HL-60 (cell line): ENCODE measurements around the gene OR2T8.

Experiments
- DNase-seq, 2 experiments: peaks; one replicate each; pipeline ENCODE4 v3.0.0-alpha.2; 2010 to 2020; ENCODE audit warnings: low read depth in 1 of 2, low spot score in 1 of 2
- H3K27ac ChIP-seq: fragments of 250-450 bp; sonication (Bioruptor Pico); replicated peaks from 2 replicates; pipeline ENCODE4 v1.5.1; 2020; ENCODE audit warnings: mild to moderate bottlenecking, moderate library complexity
- H3K27me3 ChIP-seq: fragments of 250-450 bp; sonication (Bioruptor Pico); 2 replicates; pipeline ENCODE4 v1.5.1; 2021; ENCODE audit warnings: mild to moderate bottlenecking, moderate library complexity; ENCODE audit not compliant: insufficient read depth, poor library complexity, severe bottlenecking
- H3K4me3 ChIP-seq: replicated peaks from 2 replicates; pipeline ENCODE4 v1.5.1; 2011; ENCODE audit warnings: mild to moderate bottlenecking, control low read depth, low read length; ENCODE audit not compliant: insufficient read depth
- CTCF ChIP-seq: IDR thresholded peaks from one replicate; pipeline ENCODE4 v1.5.1; 2011; ENCODE audit warnings: low read length, control low read depth, inconsistent platforms; ENCODE audit not compliant: insufficient read depth
- GABPA ChIP-seq: IDR thresholded peaks from 2 replicates; pipeline ENCODE4 v1.6.1; 2012; ENCODE audit warnings: low read depth
- SPI1 ChIP-seq: IDR thresholded peaks from 2 replicates; pipeline ENCODE4 v1.6.1; 2012; ENCODE audit warnings: low read depth, mild to moderate bottlenecking, borderline replicate concordance

The OR2T8 gene

GRCh38 chr1:247966532-247967204 is 46.6 kb downstream of the OR2T8 start:
- H3K27ac ChIP-seq: no peak overlapping the region

More at GRCh38 chr1:247966532-247967204, 46.6 kb downstream of the OR2T8 start:
- Histone ChIP-seq H3K27me3 (no peaks in the 10 kb centered on the region), H3K4me3 (no peak overlapping the region)
- DNase-seq: no peak
- no peak for TF ChIP-seq CTCF
- TF ChIP-seq GABPA: no peak
- TF ChIP-seq SPI1: no peak
